HCEC 1CT (cell line): ENCODE results near the gene KITLG.
"Not testable (repeated sequence)": the region's sequence is repeated elsewhere in the genome, so short reads cannot be mapped to it uniquely, and the experiment has no call there.

Experiments used
- DNase-seq: peaks from one replicate; pipeline ENCODE4 v3.0.0-alpha.2; 2017

The KITLG gene

GRCh38 chr12:88472775-88473174 lies 107.5 kb downstream of the KITLG start:
- peak; percentile 77 for DNase-seq

DNA sequence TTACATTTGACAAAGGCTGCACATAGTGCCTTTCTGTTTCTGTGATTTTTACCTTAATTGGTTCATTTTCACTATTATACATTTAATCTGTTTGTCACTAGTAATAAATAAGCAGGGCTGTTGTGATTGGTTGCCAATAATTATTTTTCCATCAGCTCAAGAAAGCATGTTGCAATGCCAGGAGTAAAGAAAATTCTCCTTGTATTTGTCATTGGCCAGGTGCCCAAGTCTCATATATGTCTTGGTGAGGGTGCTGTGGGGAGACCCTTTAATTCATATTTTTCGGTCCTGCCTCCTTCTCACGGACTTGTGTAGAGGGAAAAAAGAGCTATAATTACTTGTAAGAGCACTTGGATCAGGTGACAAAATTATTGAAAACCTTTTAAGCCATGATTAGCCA lies 108.0 kb downstream of the KITLG start:
- DNase-seq: peak; percentile 33

GRCh38 chr12:88471331-88472045 lies 108.8 kb downstream of the KITLG start:
- peak; percentile 85 for DNase-seq

DNA sequence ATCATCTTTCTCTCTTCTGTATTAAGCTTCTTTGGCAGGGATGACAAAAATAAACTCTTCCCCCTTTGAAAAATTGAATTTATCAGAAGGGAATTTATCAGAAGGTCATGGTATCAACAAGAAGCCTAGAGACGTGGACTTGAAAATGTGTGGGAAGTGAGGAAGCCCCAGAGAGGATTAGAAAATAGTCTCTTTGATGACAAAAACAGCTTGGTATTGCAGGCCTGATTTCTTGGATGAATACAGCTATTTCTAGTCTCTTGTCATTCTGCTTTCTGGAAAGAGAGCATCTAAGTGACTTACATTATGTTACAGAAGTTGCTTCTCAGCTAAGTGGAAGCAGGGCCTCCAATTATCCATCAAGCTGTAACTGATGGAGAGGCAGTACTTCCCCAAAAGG lies 111.1 kb downstream of the KITLG start:
- no peak for DNase-seq

DNA sequence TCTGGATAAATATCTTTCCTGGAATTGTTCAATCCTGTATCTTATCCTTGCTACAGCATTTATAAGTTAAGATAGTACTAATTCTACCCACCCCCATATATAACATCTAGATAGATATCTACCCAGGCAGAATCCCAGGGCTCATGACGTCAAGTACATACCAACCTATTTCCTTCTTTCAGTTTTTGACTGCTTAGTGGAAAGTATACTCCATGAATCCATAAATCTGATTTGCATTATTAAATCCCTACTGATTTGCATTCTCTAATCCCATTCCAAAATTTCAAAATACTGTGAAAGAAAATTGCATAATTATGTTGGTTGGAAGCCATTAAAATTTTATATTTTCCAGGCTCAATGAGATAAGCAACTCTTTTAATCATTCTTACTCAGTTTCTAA lies 111.7 kb downstream of the KITLG start:
- no peak for DNase-seq

GRCh38 chr12:88466708-88467107 lies 113.6 kb downstream of the KITLG start:
- not testable (repeated sequence) for DNase-seq

- DNase-seq: no peak
Observed at GRCh38 chr12:88458327-88458726, 121.9 kb downstream of the KITLG start.

DNA sequence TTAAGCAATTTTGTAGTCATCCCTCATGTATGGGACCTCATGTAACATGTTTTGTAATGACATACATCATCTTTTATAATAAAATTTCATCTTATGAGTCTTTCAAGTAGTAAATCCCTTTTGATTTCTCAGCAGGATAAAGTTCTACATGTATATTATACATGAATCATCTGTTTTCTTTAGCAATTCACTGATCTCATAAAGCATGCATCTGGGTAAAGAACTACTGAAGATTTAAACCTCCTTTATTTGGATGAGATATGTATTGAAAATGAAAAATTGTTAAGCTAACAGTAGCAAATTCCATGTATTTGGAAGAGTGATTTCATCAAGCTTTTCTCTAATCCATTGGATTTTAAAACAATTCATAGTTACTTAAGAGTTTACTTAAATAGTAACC lies 126.9 kb downstream of the KITLG start:
- peak; percentile 51 for DNase-seq

DNA sequence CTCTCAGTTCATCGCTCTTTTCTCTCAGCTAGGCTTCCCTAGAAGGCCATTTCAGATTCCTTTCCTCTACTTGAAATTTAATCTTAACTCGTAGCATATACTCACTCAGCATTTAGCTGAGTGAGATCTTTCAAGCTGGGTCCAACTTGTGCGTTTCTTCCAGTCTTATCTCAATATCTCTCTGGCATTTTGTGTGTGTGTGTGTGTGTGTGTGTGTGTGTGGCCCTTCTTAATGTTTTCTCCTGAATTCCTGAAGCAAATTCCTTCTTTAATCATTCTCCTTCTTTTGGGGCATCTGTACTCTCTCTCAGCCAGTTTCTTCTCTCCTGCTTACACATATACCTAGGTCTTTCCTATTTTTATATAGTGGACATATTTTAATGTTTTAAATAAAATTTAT lies 129.1 kb downstream of the KITLG start:
- DNase-seq: no peak

DNA sequence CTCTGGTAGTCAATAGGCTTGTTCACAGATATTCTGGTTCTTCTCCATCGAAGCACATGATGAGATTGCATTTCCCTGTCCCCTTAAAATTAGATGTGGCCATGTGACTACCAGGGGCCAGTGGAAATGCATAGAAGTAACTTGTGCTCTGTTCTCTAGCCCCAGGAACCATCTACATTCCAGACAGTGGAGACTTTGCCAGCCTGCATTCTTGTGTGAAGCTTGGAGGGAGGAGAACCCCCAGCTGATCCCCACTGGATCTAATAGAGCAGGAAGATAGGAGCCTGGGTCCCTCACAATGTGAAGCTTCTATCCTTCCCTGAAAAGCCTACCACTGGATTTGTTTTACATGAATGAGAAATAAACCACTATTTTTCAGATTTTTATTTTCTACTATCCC lies 130.1 kb downstream of the KITLG start:
- DNase-seq: no peak

- DNase-seq: no peak
Observed at GRCh38 chr12:88448337-88448915, 131.8 kb downstream of the KITLG start.

DNA sequence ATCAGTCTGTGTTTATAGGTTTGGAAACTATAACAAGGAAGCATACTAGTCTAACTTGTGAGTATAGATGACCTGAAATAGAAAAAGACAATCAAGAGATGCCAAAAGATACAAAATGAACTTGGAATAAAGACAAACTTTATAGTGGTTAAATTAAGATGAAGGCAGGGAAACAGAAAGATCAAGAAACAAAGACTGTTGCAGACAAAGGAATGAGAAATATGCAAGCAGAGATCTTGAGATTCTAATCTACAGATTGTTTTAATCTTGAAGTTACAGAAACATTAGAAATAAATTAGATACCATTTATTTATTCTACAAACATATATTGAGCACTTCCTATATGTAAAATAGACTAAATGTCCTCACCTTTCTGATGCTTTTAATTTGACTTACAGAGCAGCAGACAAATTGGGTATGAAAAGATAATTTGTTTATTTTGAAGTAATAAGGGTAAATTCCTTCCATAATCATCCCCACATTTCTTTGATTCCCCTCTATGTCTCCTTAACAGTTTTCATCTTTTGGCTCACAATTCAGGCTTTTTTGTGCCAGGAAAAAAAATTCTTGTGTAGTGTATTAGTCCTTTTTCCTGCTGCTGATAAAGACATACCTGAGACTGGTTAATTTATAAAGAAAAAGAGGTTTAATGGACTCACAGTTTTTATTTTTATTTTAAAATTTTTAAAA lies 134.4 kb downstream of the KITLG start:
- no peak for DNase-seq

DNA sequence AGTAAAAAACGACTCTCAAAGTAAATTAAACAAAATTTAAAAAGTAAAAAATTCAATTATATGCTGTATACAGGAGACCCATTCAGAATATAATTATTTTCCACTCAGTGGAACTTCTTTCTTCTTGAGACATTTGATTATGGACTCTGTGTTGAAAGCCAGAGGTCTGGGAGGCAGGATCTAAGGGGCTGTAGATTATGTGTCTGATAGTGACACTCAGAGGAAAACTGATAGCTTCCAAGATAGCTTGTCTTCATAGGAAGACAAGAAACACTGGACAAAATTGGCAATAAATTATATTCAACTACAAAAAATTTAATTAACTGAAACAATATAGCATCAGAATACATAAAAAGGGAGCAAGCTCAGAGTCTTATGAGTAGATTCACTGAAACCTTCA lies 135.8 kb downstream of the KITLG start:
- DNase-seq: no peak
